Measurements from ENCODE around the gene NNMT. TPM values are rescaled to one million over a fixed set of nuclear protein-coding genes. Genes with fewer than 3 reads are reported as not detected.

Gene NNMT
- polyA plus RNA-seq, 3 donors, result 0.68 to 1.4 (median 0.96) TPM

DNA sequence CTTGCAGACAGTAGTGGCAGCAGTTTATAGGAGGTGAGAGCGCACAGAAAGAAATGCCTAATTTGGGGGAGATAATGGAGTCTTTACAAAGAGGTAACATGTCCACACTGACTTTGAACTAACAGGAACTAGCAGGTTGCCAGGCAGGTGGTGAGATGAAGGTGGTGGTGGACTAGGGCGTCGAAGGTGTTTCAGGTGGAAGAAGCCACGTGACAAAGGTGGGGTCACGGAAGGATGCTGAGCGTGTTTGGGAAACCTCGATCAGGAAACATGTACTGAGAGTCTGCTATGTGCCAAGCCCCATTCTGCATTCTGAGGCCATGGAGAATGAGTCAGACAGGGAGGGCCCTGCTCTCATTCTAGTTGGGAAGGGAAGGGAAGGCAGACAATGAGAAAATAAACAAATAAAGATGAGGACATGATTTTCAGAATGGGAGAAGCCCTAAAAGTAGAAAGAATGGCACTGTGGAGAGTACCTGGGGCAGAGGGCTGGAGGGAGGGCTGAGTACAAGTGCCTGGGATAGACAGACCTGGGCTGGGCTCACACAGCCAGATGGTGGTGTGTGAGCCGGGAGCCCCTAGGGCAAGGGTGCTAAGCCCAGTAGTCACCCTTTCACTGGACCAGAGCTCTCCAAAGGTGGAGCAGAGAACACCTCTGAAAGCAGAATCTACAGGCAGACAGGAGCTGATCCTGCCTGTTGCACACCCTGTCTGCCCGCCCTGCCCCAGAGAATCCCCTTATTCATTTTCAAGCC lies 16.2 kb upstream of the NNMT start:
- DNase-seq (ENCODE audit: extremely low read depth in 1 of 11, low read depth in 9 of 11, low spot score in 4 of 11), result no peak

GRCh38 chr11:114280696-114281095 lies 15.5 kb upstream of the NNMT start:
- peak in 4 of 11 donors; percentile 29 to 52 (median 39) for DNase-seq (ENCODE audit: extremely low read depth in 1 of 11, low read depth in 9 of 11, low spot score in 4 of 11)

DNA sequence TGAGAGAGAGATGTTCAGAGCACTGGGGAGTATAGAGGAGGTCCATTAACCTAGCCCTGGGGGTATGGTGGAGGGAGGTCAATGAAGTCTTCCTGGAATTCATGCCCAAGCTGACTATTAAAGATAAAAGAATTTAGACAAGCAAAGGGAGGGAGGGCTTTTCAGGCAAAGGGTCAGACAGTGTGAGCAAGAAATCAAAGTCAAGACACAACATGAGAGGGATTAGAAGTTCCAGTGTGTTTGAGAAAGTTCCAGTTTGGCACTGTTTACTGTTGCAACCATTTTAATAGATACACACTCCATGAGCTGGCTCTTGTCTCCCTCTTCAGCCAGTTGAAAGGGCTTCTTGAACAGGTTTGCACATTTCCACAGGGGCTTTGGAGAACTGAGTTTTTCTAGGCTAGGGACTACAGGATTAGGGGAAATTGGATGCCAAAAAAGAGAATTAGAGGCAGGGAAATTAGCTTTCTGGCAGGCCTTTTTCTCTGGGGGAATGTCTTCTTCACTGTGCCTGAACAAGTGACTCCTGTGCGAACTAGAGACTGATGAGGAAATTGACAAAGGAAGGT lies 14.7 kb upstream of the NNMT start:
- DNase-seq (ENCODE audit: extremely low read depth in 1 of 11, low read depth in 9 of 11, low spot score in 4 of 11), result no peak

- no peak for DNase-seq (ENCODE audit: extremely low read depth in 1 of 11, low read depth in 9 of 11, low spot score in 4 of 11)
Observed at GRCh38 chr11:114282488-114282887, 13.7 kb upstream of the NNMT start.

DNA sequence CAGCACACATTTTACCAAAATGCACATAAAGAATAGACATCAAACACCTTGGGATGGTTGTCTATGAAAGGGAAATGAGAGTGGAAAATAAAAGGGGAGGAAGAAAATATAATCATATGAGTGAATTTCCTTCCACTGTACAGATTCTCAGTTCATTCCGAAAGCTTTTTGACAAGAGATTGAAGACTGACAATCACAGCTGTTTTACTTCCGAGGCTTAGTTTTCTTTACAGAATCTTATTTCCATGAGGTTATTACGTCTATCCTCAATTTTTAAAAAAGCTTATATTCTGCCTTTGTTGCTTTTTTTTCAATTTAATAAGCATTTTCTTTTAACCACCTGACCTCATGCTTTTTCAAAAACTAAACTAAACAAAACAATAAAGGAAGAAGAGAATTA lies 12.8 kb upstream of the NNMT start:
- no peak for DNase-seq (ENCODE audit: extremely low read depth in 1 of 11, low read depth in 9 of 11, low spot score in 4 of 11)

DNA sequence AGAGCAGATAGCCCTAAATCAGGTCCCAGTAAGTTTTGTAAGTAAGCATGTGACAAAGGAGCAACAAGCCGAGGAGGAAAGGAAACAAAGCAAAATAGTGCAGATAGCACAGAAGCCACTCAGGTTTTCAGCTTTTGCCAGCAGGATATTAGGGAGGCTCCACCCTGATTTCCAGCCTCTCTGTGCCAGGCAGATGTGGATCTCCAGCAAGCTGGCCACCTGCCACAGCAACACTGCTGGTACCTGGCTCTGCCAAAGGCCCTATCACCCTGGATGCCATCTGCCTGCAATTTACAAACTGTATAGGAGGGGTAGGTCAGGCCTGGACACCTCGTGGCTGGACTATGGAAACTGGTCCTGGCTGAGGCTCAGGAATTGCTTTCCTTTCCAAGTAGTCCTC lies 12.2 kb upstream of the NNMT start:
- DNase-seq (ENCODE audit: extremely low read depth in 1 of 11, low read depth in 9 of 11, low spot score in 4 of 11), result no peak

GRCh38 chr11:114284914-114285313 lies 11.3 kb upstream of the NNMT start:
- DNase-seq (ENCODE audit: extremely low read depth in 1 of 11, low read depth in 9 of 11, low spot score in 4 of 11), result no peak

DNA sequence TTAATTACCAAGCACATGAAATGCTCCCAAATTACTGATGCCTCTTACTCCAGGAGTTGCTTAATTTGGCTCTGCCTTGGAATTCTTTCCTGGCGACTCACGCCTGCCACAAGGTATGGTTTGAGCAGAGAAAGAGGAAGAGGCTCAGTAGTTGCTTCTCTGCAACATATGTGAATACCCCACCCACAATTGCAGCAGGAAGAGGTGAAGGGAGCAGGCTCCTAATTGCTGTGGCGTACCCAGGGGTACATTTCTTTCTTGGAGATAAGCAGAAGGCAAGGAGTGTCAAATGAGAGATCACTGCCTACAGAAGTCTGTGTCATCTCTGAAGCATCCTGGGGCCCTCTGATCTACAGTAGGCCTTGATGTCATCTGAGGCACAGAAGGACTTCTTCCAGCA lies 10.6 kb upstream of the NNMT start:
- no peak for DNase-seq (ENCODE audit: extremely low read depth in 1 of 11, low read depth in 9 of 11, low spot score in 4 of 11)

- no peak for DNase-seq (ENCODE audit: extremely low read depth in 1 of 11, low read depth in 9 of 11, low spot score in 4 of 11)
Observed at GRCh38 chr11:114286229-114286628, 10.0 kb upstream of the NNMT start.

DNA sequence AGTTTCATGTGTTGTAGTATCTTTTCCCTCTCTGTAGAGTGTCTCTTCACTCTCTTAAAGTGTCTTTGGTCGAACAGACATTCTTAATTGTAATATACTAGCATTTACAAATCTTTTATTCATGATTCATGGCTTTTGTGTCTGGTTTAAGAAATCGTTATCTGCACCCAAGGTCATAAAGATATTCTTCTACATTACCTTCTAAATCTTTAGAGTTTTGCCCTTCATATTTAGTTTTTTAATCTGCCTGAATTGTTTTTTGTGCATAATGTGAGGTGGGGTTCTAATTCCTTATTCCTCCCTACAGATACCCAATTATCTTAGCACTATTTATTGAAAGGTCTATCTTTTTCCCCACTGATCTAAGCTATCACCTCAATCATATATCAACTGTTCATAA lies 9.0 kb upstream of the NNMT start:
- no peak for DNase-seq (ENCODE audit: extremely low read depth in 1 of 11, low read depth in 9 of 11, low spot score in 4 of 11)

DNA sequence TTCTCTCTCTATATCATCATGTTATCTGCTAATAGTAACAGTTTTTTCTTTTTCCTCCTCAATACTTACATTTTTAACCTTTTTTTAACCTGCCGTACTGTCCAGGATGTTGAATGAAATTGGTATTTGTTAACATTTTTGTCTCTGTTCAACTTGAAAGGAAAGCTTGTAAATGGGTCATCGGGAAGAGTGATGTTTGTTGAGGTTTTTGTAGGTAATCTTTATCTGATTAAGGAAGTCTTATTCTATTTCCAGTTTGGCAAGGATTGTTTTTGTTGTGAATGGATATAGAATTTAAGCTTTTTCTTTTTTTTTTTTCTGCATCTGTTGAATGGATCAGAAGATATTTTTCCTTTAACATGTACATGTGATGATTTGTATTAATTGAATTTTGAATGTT lies 8.1 kb upstream of the NNMT start:
- no peak for DNase-seq (ENCODE audit: extremely low read depth in 1 of 11, low read depth in 9 of 11, low spot score in 4 of 11)

- DNase-seq (ENCODE audit: extremely low read depth in 1 of 11, low read depth in 9 of 11, low spot score in 4 of 11), result no peak
Observed at GRCh38 chr11:114289779-114290178, 6.4 kb upstream of the NNMT start.

DNA sequence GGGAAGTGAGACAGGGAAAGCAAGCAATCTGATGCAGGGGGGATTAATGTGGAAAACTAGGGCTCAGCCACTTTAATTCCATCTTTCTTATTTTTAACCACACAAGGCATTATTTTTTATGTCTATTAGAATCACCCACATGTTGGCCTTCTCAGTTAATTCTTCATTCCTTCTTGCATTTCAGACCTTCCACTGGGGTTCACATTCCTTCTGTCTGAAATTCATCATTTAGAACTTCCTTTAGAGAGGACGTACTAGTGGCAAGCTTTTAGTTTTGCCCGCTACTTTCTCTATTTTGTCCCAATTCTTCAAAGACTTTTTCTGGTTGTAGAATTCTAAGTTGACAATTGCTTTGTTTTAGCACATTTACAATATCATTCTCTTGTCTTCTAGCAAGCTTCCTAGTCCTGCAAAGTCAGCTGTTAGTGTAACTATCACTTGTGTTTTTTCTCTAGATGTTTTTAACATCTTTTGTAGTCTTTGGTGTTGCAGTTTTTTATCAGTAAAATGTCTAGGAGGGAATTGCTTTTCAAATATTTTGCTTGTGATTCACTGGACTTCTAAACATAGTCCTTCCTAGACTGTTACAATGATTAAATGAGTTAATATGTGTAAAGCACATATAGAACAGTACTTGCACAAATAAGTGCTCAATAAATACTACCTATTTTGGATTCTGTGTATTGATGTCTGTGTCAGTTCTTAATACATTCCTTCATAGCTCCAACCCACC lies 5.5 kb upstream of the NNMT start:
- DNase-seq (ENCODE audit: extremely low read depth in 1 of 11, low read depth in 9 of 11, low spot score in 4 of 11), result no peak

DNA sequence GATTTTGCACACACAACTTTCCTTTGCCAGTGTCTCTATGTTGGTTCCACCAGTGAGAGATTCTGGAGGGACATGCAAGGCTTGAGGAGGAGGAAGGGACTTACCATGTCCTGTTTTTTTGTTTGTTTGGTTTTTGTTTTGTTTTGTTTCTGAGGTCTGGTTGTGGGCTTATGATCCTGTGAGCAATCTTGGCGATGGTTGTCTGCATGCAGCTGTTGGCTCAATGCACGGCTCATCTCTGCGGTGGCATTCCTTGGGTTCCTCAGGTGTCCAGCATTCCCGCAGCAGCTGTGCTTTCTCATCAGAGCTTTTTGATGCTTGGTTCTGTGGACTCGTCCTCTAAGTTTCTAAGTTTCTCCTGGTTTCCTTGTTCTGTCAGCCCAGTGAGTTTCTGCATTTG lies 4.8 kb upstream of the NNMT start:
- DNase-seq (ENCODE audit: extremely low read depth in 1 of 11, low read depth in 9 of 11, low spot score in 4 of 11), result no peak

- no peak for DNase-seq (ENCODE audit: extremely low read depth in 1 of 11, low read depth in 9 of 11, low spot score in 4 of 11)
Observed at GRCh38 chr11:114291842-114292680, 4.1 kb upstream of the NNMT start.

- DNase-seq (ENCODE audit: extremely low read depth in 1 of 11, low read depth in 9 of 11, low spot score in 4 of 11), result no peak
Observed at GRCh38 chr11:114293201-114293711, 2.9 kb upstream of the NNMT start.

DNA sequence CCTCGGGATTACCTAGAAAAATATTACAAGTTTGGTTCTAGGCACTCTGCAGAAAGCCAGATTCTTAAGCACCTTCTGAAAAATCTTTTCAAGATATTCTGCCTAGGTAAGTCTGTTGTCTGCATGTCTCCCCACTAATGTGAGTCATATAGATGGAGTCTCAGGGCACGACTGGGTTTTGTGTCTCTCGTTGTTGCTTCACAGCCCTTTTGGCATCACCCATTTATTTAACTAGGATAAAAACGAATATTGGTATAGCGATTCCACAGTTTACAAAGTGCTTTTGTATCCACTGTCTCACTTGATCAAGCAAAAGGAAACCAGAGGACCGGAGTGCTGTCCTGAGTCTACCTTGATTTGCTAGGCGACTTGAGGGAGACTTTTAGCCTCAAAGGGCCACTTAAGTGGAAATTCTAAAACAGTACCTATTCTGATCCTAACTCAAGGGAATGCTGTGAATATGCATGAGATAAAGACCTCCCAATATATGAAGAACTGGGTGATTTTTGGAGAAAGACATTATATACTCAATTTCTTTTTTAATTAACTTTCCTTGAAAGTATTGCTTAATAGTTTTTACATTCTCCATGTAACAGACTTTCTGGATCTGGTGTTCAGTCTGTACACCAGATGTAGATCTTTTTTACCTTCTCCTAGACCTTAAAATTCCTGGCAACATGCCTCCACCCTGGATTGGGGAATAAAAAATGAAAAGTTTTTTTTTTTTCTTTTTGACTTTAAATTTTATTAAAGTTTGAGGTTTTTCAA lies 590 bp downstream of the NNMT start:
- DNase-seq (ENCODE audit: extremely low read depth in 1 of 11, low read depth in 9 of 11, low spot score in 4 of 11), result no peak

DNA sequence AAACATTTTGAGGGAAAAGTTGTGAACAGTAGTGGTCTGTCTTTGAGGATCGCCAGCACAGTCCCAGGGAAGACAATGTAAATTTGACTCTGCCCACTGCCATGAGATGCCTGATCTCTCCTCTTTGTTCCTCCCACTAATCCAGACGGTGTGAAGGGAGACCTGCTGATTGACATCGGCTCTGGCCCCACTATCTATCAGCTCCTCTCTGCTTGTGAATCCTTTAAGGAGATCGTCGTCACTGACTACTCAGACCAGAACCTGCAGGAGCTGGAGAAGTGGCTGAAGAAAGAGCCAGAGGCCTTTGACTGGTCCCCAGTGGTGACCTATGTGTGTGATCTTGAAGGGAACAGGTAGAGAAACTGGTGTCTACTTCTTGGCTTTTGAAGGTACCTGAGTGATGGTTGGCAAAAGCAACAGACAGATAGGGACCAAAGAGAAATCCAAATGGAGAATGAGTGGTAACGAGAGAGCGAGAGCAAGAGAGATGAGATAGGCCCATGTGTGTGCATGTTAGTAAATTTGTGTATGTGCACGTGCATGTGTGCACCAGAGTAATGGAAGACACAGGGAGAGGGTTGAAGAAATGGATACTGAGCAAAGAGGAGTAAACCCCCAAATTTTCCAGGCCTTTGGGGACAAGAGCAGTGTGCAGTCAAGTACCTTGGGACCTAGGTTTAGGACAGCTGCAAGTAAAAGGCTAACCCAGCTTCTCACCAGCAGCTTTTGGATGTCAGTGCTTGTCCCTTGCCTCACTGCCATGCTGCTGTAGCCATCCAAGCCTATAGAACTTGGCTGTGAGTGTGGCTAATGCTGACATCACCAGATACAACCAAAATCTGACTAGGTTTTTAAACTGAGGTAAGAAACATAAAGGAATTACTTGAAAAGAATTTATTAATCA lies 1.9 kb downstream of the NNMT start:
- DNase-seq (ENCODE audit: extremely low read depth in 1 of 11, low read depth in 9 of 11, low spot score in 4 of 11), result no peak

Measured in renal cortex interstitium (tissue), 11 donors.